AG09319 (cell line): ENCODE data around the gene PRR29.

Experiments used
- DNase-seq: peaks from one replicate; pipeline ENCODE4 v3.0.0-alpha.2; 2010; ENCODE audit warnings: low read depth; ENCODE audit errors: extremely low read depth
- TF ChIP-seq, protein P1 (sequence below): IDR thresholded peaks from 2 replicates; pipeline ENCODE4 v1.5.1; 2011; ENCODE audit warnings: low read depth, mild to moderate bottlenecking, inconsistent platforms, low read length, moderate library complexity

Gene PRR29

DNA sequence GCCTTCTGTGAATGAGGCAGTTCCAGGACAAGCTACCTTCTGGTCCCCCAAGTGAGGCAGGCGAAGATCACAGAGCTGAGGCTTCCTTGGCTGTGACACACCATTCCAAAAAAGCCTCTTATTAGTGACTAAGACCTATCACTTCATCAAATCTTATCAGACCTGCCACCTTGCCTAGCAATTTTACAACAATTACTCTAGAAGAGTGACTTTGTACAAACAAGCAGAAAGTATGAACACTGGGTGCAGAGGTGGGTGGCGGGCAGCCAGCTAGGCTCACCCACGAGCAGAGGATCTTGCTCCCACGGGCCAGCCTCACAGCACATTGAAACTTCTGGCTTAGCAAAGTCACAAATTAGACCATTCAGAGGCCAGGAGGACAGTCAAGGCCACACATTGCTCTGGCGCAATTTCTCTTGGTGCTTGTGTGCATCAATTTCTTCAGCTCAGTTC lies 24.5 kb downstream of the PRR29 start:
- no peak for DNase-seq
- TF ChIP-seq, protein P1, sequence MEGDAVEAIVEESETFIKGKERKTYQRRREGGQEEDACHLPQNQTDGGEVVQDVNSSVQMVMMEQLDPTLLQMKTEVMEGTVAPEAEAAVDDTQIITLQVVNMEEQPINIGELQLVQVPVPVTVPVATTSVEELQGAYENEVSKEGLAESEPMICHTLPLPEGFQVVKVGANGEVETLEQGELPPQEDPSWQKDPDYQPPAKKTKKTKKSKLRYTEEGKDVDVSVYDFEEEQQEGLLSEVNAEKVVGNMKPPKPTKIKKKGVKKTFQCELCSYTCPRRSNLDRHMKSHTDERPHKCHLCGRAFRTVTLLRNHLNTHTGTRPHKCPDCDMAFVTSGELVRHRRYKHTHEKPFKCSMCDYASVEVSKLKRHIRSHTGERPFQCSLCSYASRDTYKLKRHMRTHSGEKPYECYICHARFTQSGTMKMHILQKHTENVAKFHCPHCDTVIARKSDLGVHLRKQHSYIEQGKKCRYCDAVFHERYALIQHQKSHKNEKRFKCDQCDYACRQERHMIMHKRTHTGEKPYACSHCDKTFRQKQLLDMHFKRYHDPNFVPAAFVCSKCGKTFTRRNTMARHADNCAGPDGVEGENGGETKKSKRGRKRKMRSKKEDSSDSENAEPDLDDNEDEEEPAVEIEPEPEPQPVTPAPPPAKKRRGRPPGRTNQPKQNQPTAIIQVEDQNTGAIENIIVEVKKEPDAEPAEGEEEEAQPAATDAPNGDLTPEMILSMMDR = no peak

DNA sequence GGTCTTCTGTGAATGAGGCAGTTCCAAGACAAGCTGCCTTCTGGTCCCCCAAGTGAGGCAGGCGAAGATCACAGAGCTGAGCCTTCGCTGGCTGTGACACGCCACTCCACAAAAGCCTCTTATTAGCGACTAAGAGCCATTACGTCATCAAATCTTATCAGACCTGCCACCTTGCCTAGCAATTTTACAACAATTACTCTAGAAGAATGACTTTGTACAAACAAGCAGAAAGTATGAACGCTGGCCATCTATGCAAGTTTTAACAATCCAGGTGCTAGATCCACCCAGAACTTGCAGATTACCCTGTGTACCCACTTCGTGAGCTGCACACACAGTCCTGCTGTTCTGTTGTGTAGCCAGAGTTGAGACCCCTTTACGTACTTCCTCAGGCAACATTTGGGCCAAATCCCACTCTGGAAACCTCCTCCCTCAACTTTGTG lies 26.1 kb downstream of the PRR29 start:
- TF ChIP-seq, protein P1 = no peak
- no peak for DNase-seq

GRCh38 chr17:64024781-64025731 lies 26.9 kb downstream of the PRR29 start:
- TF ChIP-seq, protein P1 = no peak
- DNase-seq = no peak

DNA sequence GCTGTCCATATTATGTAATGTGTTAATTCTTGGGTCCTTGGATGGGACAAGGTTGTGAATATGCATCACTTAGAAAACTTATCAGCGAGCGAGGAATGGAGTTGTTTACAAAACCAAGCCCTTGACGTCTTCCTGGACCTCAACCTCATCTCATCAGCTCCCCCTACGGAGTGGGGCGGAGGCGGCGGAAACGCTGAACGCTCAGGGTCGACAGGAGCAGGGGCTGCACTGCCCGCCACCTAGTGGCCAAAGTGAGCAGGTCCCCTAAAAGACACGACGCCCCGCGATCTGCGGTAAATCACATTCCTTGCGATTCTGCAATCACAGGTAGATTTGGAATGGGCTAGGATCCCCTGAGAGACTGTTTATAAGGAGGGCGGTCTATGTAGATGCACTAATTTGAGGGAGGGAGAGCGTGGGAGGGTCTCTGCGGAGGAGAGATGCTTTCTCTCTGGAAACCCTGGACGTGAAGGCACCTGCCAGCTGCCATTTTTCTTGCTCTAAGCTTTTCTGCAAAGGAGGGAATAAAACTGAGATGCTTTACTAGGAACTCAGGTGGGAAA lies 27.7 kb downstream of the PRR29 start:
- peak; percentile 18 for DNase-seq
- TF ChIP-seq, protein P1 = peak; percentile 93

DNA sequence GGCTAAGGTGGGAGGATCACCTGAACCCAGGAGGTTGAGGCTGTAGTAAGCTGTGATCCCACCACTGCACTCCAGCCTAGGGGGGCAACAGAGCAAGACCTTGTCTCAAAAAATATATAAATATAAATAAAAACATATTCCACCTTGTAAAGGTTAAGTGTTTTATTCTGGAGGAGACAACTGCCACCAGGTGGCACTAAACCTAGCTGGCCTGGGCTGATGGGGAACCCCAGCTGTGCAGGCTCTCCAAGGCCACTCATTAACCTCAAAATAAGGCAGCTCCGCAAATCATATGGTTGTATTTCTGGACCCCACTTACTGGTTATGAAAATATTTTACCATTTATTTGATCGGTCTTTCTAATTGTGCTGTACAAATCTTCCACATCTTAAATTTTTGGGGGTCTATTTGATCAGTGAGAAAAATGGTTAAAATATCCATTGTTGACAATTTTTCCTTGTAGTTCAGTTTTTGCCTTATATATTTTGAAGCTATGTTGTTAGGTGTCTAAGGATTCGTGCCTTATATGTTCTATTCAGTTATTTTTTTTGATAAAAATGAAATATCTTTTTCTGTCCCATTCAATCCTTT lies 30.8 kb downstream of the PRR29 start:
- DNase-seq = peak; percentile 41
- TF ChIP-seq, protein P1 = peak; percentile 73

DNA sequence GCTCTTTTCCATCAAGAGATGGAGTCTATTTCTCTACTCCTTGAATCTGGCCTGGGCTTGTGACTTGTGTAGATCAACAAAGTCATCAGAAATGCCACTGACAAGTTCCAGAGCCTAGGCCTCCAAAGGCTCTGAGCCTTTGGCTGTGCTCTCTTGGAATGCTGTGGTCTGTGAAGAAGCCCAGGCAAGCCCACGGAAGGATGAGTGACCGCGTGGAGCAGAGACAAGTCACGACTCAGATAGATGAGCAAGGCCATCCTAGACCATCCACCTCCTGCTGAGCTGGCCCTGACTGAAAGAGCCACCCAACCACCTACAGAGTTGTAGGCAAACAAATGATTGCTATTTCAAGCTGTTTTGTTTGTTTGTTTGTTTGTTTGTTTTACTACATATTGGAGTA lies 33.9 kb downstream of the PRR29 start:
- TF ChIP-seq, protein P1 = no peak
- no peak for DNase-seq
